HCT116 (cell line): ENCODE data around the gene TWNK.

Experiments
- CEBPB ChIP-seq: IDR thresholded peaks from 2 replicates; pipeline ENCODE4 v1.6.1; 2012; ENCODE audit warnings: low read depth
- EGR1 ChIP-seq: IDR thresholded peaks from 2 replicates; pipeline ENCODE4 v1.6.1; 2012; ENCODE audit warnings: low read depth
- EZH2 ChIP-seq: fragments of 200-600 bp; sonication (generic); IDR thresholded peaks from 2 replicates; pipeline ENCODE4 v1.6.1; 2017; ENCODE audit warnings: antibody characterized with exemption, mixed run types
- EZH2phosphoT487 ChIP-seq: fragments of 200-600 bp; IDR thresholded peaks from 2 replicates; pipeline ENCODE4 v1.6.1; 2018; ENCODE audit warnings: antibody characterized with exemption, borderline replicate concordance
- POLR2A ChIP-seq: IDR thresholded peaks from 2 replicates; pipeline ENCODE4 v1.7.0; 2011; ENCODE audit warnings: borderline replicate concordance; ENCODE audit not compliant: insufficient read depth, insufficient read length; ENCODE audit errors: extremely low read depth
- RAD21 ChIP-seq: IDR thresholded peaks from 2 replicates; pipeline ENCODE4 v1.6.1; 2012; ENCODE audit warnings: low read depth, mild to moderate bottlenecking
- SIN3A ChIP-seq: IDR thresholded peaks from 2 replicates; pipeline ENCODE4 v1.6.1; 2012; ENCODE audit warnings: low read depth
- SP1 ChIP-seq: IDR thresholded peaks from 2 replicates; pipeline ENCODE4 v1.6.1; 2012; ENCODE audit warnings: low read depth
- YY1 ChIP-seq: IDR thresholded peaks from 2 replicates; pipeline ENCODE4 v1.6.1; 2011; ENCODE audit warnings: low read length, low read depth, moderate library complexity, mild to moderate bottlenecking; ENCODE audit not compliant: insufficient replicate concordance; ENCODE audit errors: extremely low read depth
- ZFX ChIP-seq: fragments of 450-650 bp; IDR thresholded peaks from 2 replicates; pipeline ENCODE4 v1.6.1; 2017
- TF ChIP-seq, protein P1 (sequence below), 3 experiments: fragments of 200-600 bp in 1 of 3; sonication (generic) in 1 of 3; IDR thresholded peaks in 2 of 3; conservative IDR thresholded peaks in 1 of 3; 2 replicates each; pipeline ENCODE4 v1.5.1; 2012 to 2017; ENCODE audit warnings: low read depth in 2 of 3, low read length in 2 of 3, antibody characterized with exemption in 1 of 3, borderline replicate concordance in 1 of 3, control low read depth in 1 of 3, mild to moderate bottlenecking in 1 of 3, mixed read lengths in 1 of 3, mixed run types in 1 of 3, moderate library complexity in 1 of 3; ENCODE audit not compliant: insufficient read depth in 1 of 3
- TF ChIP-seq, protein P2 (sequence below): IDR thresholded peaks from 2 replicates; pipeline ENCODE4 v1.6.1; 2012; ENCODE audit warnings: low read depth
- TF ChIP-seq, protein P3 (sequence below): IDR thresholded peaks from 2 replicates; pipeline ENCODE4 v1.6.1; 2012
- TF ChIP-seq, protein P4 (sequence below): IDR thresholded peaks from 2 replicates; pipeline ENCODE4 v1.6.1; 2012

DNA sequence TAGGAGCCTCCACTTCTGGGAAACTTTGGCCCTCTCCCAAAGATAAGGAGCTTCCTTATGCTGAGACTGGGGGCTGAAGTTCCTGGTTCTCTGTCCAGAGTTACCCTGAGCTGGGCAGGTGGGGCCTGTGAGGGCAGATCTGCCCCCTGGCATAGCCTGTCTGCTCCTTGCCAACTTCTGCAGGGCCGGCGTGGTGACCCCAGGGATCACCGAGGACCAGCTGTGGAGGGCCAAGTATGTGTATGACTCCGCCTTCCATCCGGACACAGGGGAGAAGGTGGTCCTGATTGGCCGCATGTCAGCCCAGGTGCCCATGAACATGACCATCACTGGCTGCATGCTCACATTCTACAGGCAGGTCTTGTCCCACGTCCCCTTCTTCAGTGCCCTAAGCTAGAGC, 48.0 kb downstream of the TWNK start:
- TF ChIP-seq POLR2A (no peak), EGR1 (no peak), EZH2 (no peak), ZFX (no peak), YY1 (no peak), RAD21 (no peak), CEBPB (no peak), EZH2phosphoT487 (no peak), SP1 (no peak), SIN3A (no peak)
- TF ChIP-seq, protein P1, sequence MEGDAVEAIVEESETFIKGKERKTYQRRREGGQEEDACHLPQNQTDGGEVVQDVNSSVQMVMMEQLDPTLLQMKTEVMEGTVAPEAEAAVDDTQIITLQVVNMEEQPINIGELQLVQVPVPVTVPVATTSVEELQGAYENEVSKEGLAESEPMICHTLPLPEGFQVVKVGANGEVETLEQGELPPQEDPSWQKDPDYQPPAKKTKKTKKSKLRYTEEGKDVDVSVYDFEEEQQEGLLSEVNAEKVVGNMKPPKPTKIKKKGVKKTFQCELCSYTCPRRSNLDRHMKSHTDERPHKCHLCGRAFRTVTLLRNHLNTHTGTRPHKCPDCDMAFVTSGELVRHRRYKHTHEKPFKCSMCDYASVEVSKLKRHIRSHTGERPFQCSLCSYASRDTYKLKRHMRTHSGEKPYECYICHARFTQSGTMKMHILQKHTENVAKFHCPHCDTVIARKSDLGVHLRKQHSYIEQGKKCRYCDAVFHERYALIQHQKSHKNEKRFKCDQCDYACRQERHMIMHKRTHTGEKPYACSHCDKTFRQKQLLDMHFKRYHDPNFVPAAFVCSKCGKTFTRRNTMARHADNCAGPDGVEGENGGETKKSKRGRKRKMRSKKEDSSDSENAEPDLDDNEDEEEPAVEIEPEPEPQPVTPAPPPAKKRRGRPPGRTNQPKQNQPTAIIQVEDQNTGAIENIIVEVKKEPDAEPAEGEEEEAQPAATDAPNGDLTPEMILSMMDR (IDR thresholded peaks at IDR 0.05 in 2 of 3, conservative IDR thresholded peaks at IDR 0.05 in 1 of 3; ENCODE audit: borderline replicate concordance in 1 of 3, insufficient read depth in 1 of 3, low read depth in 2 of 3, low read length in 2 of 3) = no peak
- TF ChIP-seq, protein P2, sequence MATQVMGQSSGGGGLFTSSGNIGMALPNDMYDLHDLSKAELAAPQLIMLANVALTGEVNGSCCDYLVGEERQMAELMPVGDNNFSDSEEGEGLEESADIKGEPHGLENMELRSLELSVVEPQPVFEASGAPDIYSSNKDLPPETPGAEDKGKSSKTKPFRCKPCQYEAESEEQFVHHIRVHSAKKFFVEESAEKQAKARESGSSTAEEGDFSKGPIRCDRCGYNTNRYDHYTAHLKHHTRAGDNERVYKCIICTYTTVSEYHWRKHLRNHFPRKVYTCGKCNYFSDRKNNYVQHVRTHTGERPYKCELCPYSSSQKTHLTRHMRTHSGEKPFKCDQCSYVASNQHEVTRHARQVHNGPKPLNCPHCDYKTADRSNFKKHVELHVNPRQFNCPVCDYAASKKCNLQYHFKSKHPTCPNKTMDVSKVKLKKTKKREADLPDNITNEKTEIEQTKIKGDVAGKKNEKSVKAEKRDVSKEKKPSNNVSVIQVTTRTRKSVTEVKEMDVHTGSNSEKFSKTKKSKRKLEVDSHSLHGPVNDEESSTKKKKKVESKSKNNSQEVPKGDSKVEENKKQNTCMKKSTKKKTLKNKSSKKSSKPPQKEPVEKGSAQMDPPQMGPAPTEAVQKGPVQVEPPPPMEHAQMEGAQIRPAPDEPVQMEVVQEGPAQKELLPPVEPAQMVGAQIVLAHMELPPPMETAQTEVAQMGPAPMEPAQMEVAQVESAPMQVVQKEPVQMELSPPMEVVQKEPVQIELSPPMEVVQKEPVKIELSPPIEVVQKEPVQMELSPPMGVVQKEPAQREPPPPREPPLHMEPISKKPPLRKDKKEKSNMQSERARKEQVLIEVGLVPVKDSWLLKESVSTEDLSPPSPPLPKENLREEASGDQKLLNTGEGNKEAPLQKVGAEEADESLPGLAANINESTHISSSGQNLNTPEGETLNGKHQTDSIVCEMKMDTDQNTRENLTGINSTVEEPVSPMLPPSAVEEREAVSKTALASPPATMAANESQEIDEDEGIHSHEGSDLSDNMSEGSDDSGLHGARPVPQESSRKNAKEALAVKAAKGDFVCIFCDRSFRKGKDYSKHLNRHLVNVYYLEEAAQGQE = no peak
- TF ChIP-seq, protein P3, sequence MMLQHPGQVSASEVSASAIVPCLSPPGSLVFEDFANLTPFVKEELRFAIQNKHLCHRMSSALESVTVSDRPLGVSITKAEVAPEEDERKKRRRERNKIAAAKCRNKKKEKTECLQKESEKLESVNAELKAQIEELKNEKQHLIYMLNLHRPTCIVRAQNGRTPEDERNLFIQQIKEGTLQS = no peak
- TF ChIP-seq, protein P4, sequence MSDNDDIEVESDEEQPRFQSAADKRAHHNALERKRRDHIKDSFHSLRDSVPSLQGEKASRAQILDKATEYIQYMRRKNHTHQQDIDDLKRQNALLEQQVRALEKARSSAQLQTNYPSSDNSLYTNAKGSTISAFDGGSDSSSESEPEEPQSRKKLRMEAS = no peak
